NB4 (cell line): ENCODE data around the gene CD55.

Experiments used
- MYC ChIP-seq: IDR thresholded peaks from 2 replicates; pipeline ENCODE4 v1.6.1; 2011; ENCODE audit warnings: low read depth, low read length
- POLR2A ChIP-seq: IDR thresholded peaks from 2 replicates; pipeline ENCODE4 v1.6.1; 2011; ENCODE audit warnings: mild to moderate bottlenecking; ENCODE audit not compliant: insufficient read length; ENCODE audit errors: extremely low read depth
- TF ChIP-seq, protein P1 (sequence below): IDR thresholded peaks from one replicate; pipeline ENCODE4 v1.5.1; 2012; ENCODE audit warnings: low read depth, low read length
- TF ChIP-seq, protein P2 (sequence below): IDR thresholded peaks from 2 replicates; pipeline ENCODE4 v1.6.1; 2011; ENCODE audit warnings: low read depth, low read length

DNA sequence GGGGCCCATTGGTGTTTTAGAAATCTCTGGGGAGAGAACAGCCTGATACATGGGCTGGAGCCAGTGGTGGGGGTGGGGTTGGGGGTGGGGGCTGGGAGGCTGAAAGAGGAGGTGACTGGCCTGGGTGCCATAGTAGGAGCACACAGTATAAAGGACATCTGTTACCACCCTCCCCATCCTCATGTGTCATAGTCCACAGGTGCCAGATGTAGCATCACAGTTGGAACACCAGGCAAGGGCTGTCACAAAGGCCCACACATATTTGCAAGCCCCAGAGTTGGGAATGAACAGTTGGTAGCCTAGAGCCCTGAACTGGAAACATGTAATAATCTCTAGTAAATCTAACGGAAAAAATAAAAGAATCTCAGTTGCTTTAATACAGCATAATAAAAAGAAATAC lies 77.5 kb downstream of the CD55 start:
- TF ChIP-seq, protein P1, sequence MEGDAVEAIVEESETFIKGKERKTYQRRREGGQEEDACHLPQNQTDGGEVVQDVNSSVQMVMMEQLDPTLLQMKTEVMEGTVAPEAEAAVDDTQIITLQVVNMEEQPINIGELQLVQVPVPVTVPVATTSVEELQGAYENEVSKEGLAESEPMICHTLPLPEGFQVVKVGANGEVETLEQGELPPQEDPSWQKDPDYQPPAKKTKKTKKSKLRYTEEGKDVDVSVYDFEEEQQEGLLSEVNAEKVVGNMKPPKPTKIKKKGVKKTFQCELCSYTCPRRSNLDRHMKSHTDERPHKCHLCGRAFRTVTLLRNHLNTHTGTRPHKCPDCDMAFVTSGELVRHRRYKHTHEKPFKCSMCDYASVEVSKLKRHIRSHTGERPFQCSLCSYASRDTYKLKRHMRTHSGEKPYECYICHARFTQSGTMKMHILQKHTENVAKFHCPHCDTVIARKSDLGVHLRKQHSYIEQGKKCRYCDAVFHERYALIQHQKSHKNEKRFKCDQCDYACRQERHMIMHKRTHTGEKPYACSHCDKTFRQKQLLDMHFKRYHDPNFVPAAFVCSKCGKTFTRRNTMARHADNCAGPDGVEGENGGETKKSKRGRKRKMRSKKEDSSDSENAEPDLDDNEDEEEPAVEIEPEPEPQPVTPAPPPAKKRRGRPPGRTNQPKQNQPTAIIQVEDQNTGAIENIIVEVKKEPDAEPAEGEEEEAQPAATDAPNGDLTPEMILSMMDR: no peak
- TF ChIP-seq, protein P2, sequence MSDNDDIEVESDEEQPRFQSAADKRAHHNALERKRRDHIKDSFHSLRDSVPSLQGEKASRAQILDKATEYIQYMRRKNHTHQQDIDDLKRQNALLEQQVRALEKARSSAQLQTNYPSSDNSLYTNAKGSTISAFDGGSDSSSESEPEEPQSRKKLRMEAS: no peak
- no peak for TF ChIP-seq POLR2A
- TF ChIP-seq MYC: no peak
